Parathyroid adenoma (tissue), 2 donors: Measurements from ENCODE around the gene TMOD3.

Experiments used
- H2AFZ ChIP-seq: fragments of 300-600 bp; sonication (generic); one replicate; pipeline ENCODE4 v1.7.0; 2017; ENCODE audit warnings: antibody characterized with exemption, mild to moderate bottlenecking
- H3K27ac ChIP-seq: fragments of 300-600 bp; sonication (generic); one replicate; pipeline ENCODE4 v1.7.0; 2017
- H3K27me3 ChIP-seq: fragments of 300-600 bp; sonication (generic); one replicate; pipeline ENCODE4 v1.7.0; 2017; ENCODE audit warnings: low read length; ENCODE audit not compliant: control insufficient read depth, insufficient read depth
- H3K36me3 ChIP-seq: fragments of 300-600 bp; sonication (generic); one replicate; pipeline ENCODE4 v1.7.0; 2017; ENCODE audit warnings: low read length; ENCODE audit not compliant: control insufficient read depth, insufficient read depth
- H3K4me1 ChIP-seq: fragments of 300-600 bp; sonication (generic); one replicate; pipeline ENCODE4 v1.7.0; 2017; ENCODE audit warnings: control low read depth
- H3K4me2 ChIP-seq: fragments of 300-600 bp; sonication (generic); one replicate; pipeline ENCODE4 v1.7.0; 2017; ENCODE audit warnings: low read length
- H3K4me3 ChIP-seq: fragments of 300-600 bp; sonication (generic); one replicate; pipeline ENCODE4 v1.7.0; 2017; ENCODE audit warnings: low read depth, low read length
- H3K79me2 ChIP-seq: fragments of 300-600 bp; sonication (generic); one replicate; pipeline ENCODE4 v1.7.0; 2017; ENCODE audit warnings: control low read depth
- H3K9ac ChIP-seq: fragments of 300-600 bp; sonication (generic); one replicate; pipeline ENCODE4 v1.7.0; 2017; ENCODE audit warnings: mild to moderate bottlenecking
- H3K9me3 ChIP-seq: fragments of 300-600 bp; sonication (generic); one replicate; pipeline ENCODE4 v1.7.0; 2017; ENCODE audit warnings: low read length; ENCODE audit not compliant: control insufficient read depth
- TF ChIP-seq, protein P1 (sequence below): fragments of 300-600 bp; sonication (generic); IDR thresholded peaks from one replicate; pipeline ENCODE4 v1.7.0; 2017; ENCODE audit warnings: antibody characterized with exemption, mild to moderate bottlenecking
- donor health status: primary hyperparathyroidism.

TMOD3 gene

GRCh38 chr15:51856714-51857380 lies 27.4 kb downstream of the TMOD3 start:
- H3K9me3 ChIP-seq = no peaks in the 10 kb centered on the region
- TF ChIP-seq, protein P1, sequence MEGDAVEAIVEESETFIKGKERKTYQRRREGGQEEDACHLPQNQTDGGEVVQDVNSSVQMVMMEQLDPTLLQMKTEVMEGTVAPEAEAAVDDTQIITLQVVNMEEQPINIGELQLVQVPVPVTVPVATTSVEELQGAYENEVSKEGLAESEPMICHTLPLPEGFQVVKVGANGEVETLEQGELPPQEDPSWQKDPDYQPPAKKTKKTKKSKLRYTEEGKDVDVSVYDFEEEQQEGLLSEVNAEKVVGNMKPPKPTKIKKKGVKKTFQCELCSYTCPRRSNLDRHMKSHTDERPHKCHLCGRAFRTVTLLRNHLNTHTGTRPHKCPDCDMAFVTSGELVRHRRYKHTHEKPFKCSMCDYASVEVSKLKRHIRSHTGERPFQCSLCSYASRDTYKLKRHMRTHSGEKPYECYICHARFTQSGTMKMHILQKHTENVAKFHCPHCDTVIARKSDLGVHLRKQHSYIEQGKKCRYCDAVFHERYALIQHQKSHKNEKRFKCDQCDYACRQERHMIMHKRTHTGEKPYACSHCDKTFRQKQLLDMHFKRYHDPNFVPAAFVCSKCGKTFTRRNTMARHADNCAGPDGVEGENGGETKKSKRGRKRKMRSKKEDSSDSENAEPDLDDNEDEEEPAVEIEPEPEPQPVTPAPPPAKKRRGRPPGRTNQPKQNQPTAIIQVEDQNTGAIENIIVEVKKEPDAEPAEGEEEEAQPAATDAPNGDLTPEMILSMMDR = no peak

DNA sequence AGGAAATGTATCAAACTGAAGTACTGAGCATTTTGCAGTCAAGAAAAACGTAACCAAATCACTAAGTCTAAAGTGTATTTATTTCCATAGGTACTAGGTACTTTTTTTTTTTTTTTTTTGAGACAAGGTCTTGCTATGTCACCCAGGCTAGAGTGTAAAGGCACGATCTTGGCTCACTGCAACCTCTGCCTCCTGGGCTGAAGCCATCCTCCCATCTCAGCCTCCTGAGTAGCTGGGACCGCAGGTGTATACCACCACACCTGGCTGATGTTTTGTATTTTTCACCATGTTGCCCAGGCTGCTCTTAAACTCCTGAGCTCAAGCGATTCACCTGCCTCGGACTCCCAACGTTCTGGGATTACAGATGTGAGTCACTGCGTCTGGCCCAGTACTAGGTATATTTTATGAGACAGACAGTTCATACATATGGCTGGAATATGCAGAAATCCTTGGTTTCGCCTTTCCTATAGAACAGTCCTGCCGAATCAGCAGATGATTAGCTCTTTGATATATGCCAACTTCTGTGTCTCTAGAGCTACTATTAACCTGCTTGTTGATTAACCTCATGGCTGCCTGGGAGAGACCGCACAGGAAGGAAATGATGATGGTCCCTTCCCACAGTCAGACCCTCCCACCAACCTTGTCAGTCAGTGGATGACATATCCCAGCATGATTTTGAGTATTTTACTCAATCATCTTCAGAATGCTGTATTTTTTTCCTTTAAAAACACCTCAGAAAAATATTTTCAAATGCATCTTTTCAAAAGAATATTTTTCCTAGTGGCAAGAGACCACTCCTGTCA lies 32.3 kb downstream of the TMOD3 start:
- H3K4me3 ChIP-seq = no peak overlapping the region

More at GRCh38 chr15:51856714-51857380, 27.4 kb downstream of the TMOD3 start:
- H3K27ac ChIP-seq = no peak overlapping the region
- H3K27me3 ChIP-seq = no peaks in the 10 kb centered on the region
- no peaks in the 10 kb centered on the region for H3K36me3 ChIP-seq
- H3K4me1 ChIP-seq = peaks cover 4% of the 10 kb centered on the region
- no peak overlapping the region for H2AFZ ChIP-seq
- no peak overlapping the region for H3K4me2 ChIP-seq
- no peak overlapping the region for H3K4me3 ChIP-seq
- H3K9ac ChIP-seq = no peak overlapping the region
- no peaks in the 10 kb centered on the region for H3K79me2 ChIP-seq

DNA sequence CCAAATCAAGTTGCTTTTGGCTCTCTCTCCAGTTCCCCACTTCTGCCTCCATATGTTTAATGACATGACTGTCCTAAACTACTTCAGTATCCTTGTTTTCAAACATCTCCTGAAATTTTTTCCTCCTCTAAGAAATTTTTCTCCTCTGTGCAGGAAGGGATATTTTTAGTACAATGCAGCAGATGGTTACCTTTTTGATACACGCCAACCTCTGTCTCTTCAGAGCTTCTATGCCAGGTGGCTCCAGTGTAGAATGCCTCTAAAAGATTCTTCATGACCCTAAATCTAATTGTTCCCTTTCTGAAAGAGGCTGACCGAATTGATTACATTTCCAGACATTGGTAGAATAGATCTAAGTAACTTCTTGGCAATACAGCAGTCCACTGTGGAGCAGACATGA lies 33.7 kb downstream of the TMOD3 start:
- H3K36me3 ChIP-seq = no peaks in the 10 kb centered on the region
- no peaks in the 10 kb centered on the region for H3K27me3 ChIP-seq
- no peaks in the 10 kb centered on the region for H3K9me3 ChIP-seq
- no peaks in the 10 kb centered on the region for H3K4me1 ChIP-seq
- no peak overlapping the region for H3K4me2 ChIP-seq
- no peak overlapping the region for H3K9ac ChIP-seq
- no peaks in the 10 kb centered on the region for H3K79me2 ChIP-seq
- no peak overlapping the region for H3K27ac ChIP-seq
- no peak overlapping the region for H2AFZ ChIP-seq
- H3K4me3 ChIP-seq = no peak overlapping the region
- TF ChIP-seq, protein P1 = no peak

More for the DNA sequence above, 32.3 kb downstream of the TMOD3 start:
- Histone ChIP-seq H3K9me3 (no peaks in the 10 kb centered on the region), H3K27me3 (no peaks in the 10 kb centered on the region), H2AFZ (no peak overlapping the region), H3K79me2 (no peaks in the 10 kb centered on the region), H3K4me2 (no peak overlapping the region), H3K36me3 (no peaks in the 10 kb centered on the region), H3K27ac (no peak overlapping the region), H3K4me1 (no peaks in the 10 kb centered on the region), H3K9ac (no peak overlapping the region)
- TF ChIP-seq, protein P1 = no peak

- Histone ChIP-seq H2AFZ (no peak overlapping the region), H3K4me3 (no peak overlapping the region), H3K36me3 (no peaks in the 10 kb centered on the region), H3K27me3 (no peaks in the 10 kb centered on the region), H3K9me3 (no peaks in the 10 kb centered on the region), H3K4me1 (no peaks in the 10 kb centered on the region), H3K79me2 (no peaks in the 10 kb centered on the region), H3K9ac (no peak overlapping the region), H3K4me2 (no peak overlapping the region), H3K27ac (no peak overlapping the region)
- TF ChIP-seq, protein P1 = no peak
Observed at GRCh38 chr15:51864408-51865056, 35.1 kb downstream of the TMOD3 start.
